Astrocyte (in vitro differentiated cells and primary cell): Measurements from ENCODE around the gene TBX6.

Experiments
- CTCF ChIP-seq: IDR thresholded peaks from 2 replicates; pipeline ENCODE4 v1.5.1; 2011; ENCODE audit warnings: low read depth, mild to moderate bottlenecking, inconsistent platforms, low read length, moderate library complexity; ENCODE audit not compliant: insufficient read depth
- EZH2 ChIP-seq: IDR thresholded peaks from 2 replicates; pipeline ENCODE4 v1.6.1; 2012; ENCODE audit warnings: mild to moderate bottlenecking, low read length, inconsistent platforms; ENCODE audit not compliant: insufficient read depth

- TF ChIP-seq CTCF (no peak), EZH2 (no peak)
Measured at GRCh38 chr16:30087181-30087898, 4.4 kb downstream of the TBX6 start.
